Measurements from ENCODE around the gene GMNC. TPM values are rescaled to one million over a fixed set of nuclear protein-coding genes. Genes with fewer than 3 reads are reported as not detected.

Gene GMNC
- polyA plus RNA-seq, 1 of the 3 experiments (the other 2 are of a cell fraction): not detected

DNA sequence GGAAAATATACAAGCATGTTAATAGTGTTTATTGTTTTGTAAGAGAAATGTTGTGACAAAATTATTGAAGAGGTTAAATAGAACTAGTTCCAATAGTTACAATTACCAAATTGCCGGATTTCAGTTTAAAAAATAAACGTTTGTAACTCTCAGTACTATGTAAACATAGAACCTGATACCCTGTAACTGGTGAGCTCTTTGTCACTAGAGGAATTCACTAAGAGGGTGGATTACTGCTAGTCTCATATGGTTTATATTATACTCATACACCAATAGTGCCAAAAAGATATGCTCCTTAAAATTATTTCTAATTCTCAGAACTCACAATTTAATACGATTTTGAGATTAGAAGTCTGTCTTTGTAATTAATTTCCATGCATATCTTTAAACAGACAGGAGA is 7.6 kb upstream of the GMNC start:
- H3K9me2 ChIP-seq: no peaks in the 10 kb centered on the region
- no peaks in the 10 kb centered on the region for H4K20me1 ChIP-seq (ENCODE audit: insufficient read depth)
- 8% methylated on average over 3 of the region's 3 CpGs for WGBS (ENCODE audit: low lambda C conversion rate)
- no peak overlapping the region for H3K9ac ChIP-seq
- H3K27me3 ChIP-seq (ENCODE audit: insufficient read depth): no peaks in the 10 kb centered on the region; the same call in none of the 2 replicates
- no peak for DNase-seq
- CTCF ChIA-PET: interaction anchor here (1.8 kb wide), 1 partner anchor 13 kb away, joined by 4 read pairs; no protein-coding TSS in a partner anchor
- POLR2A ChIA-PET: no interaction called here
- no peaks in the 10 kb centered on the region for H3K4me1 ChIP-seq (ENCODE audit: control insufficient read depth in 1 of 2, insufficient read depth in 2 of 2, low read depth in 1 of 2, low read length in 1 of 2)
- no peak overlapping the region for H3K4me2 ChIP-seq
- H3F3A ChIP-seq (replicated peaks; ENCODE audit: insufficient read depth): no peaks in the 10 kb centered on the region
- TF ChIP-seq MXI1 (IDR thresholded peaks at IDR 0.05; ENCODE audit: low read depth, low read length): no peak
- no peak for TF ChIP-seq EZH2phosphoT487 (IDR thresholded peaks at IDR 0.05; ENCODE audit: borderline replicate concordance, low read depth)
- TF ChIP-seq JUND (IDR thresholded peaks at IDR 0.05): no peak
- no peak for TF ChIP-seq GATA2 (CRISPR knock-in tag; IDR thresholded peaks at IDR 0.05)
- TF ChIP-seq RAD21 (IDR thresholded peaks at IDR 0.05; ENCODE audit: low read length): no peak
- no peak for TF ChIP-seq TEAD4 (IDR thresholded peaks at IDR 0.05; ENCODE audit: borderline replicate concordance, insufficient read depth)
- TF ChIP-seq POLR2AphosphoS5 (IDR thresholded peaks at IDR 0.05; ENCODE audit: low read depth, low read length): no peak
- no peak for TF ChIP-seq YY1 (IDR thresholded peaks at IDR 0.05; ENCODE audit: low read depth)
- TF ChIP-seq SMC3 (IDR thresholded peaks at IDR 0.05; ENCODE audit: low read depth, low read length): no peak
- TF ChIP-seq TAF1 (IDR thresholded peaks at IDR 0.05; ENCODE audit: borderline replicate concordance, low read depth, low read length): no peak
- TF ChIP-seq TCF12 (IDR thresholded peaks at IDR 0.05): no peak
- TF ChIP-seq RFX5 (IDR thresholded peaks at IDR 0.05; ENCODE audit: low read length): no peak
- no peak for TF ChIP-seq FOSL2 (IDR thresholded peaks at IDR 0.05; ENCODE audit: borderline replicate concordance, low read depth)
- TF ChIP-seq, protein P1, sequence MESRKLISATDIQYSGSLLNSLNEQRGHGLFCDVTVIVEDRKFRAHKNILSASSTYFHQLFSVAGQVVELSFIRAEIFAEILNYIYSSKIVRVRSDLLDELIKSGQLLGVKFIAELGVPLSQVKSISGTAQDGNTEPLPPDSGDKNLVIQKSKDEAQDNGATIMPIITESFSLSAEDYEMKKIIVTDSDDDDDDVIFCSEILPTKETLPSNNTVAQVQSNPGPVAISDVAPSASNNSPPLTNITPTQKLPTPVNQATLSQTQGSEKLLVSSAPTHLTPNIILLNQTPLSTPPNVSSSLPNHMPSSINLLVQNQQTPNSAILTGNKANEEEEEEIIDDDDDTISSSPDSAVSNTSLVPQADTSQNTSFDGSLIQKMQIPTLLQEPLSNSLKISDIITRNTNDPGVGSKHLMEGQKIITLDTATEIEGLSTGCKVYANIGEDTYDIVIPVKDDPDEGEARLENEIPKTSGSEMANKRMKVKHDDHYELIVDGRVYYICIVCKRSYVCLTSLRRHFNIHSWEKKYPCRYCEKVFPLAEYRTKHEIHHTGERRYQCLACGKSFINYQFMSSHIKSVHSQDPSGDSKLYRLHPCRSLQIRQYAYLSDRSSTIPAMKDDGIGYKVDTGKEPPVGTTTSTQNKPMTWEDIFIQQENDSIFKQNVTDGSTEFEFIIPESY (IDR thresholded peaks at IDR 0.05; ENCODE audit: borderline replicate concordance, low read depth): no peak
- H3K27ac ChIP-seq (ENCODE audit: low read depth in 2 of 2, low read length in 1 of 2): no peak overlapping the region
- no peaks in the 10 kb centered on the region for H3K79me2 ChIP-seq (ENCODE audit: insufficient read depth)
- H3K4me3 ChIP-seq (ENCODE audit: low read depth in 2 of 2, low read length in 1 of 2): no peak overlapping the region
- H2AFZ ChIP-seq (ENCODE audit: low read depth): no peak overlapping the region
- H3K36me3 ChIP-seq (replicated peaks in 1 of 2; ENCODE audit: control insufficient read depth in 1 of 2, insufficient read depth in 2 of 2, low read length in 1 of 2): no peaks in the 10 kb centered on the region
- H3K9me3 ChIP-seq: no peaks in the 10 kb centered on the region

DNA sequence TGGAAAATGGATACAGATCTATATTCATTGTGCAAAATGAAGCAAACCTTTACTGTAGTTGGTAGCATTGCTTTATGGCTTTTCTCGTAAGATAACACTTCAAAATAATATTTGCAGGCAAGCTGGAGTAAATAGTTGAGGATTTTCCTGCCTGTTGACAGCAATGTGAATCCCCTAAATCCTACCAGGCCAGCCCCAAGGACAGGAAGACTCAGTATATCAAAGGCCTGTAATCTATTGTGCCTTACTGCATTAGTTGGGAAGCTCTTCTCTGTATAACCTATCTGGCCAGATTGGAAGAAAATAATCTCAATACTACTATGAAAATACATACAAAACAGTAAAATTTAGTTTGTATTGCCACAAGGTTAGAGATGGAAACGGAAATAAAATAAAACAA is 4.6 kb upstream of the GMNC start:
- 3% methylated on average over 2 of the region's 2 CpGs for WGBS (ENCODE audit: low lambda C conversion rate)
- Histone ChIP-seq H3K79me2 (ENCODE audit: insufficient read depth) (no peaks in the 10 kb centered on the region), H3K27me3 (ENCODE audit: insufficient read depth) (peaks cover 12% of the 10 kb centered on the region; the same call in 1 of the 2 replicates), H2AFZ (ENCODE audit: low read depth) (no peak overlapping the region), H3K36me3 (replicated peaks in 1 of 2; ENCODE audit: control insufficient read depth in 1 of 2, insufficient read depth in 2 of 2, low read length in 1 of 2) (no peaks in the 10 kb centered on the region), H3K9ac (no peak overlapping the region), H4K20me1 (ENCODE audit: insufficient read depth) (no peaks in the 10 kb centered on the region), H3F3A (replicated peaks; ENCODE audit: insufficient read depth) (no peaks in the 10 kb centered on the region), H3K4me2 (no peak overlapping the region), H3K4me1 (ENCODE audit: control insufficient read depth in 1 of 2, insufficient read depth in 2 of 2, low read depth in 1 of 2, low read length in 1 of 2) (peaks cover 0 to 3% of the 10 kb centered on the region in 2 experiments; a peak in 1 of 4 replicates), H3K27ac (ENCODE audit: low read depth in 2 of 2, low read length in 1 of 2) (no peak overlapping the region), H3K9me3 (no peaks in the 10 kb centered on the region), H3K4me3 (ENCODE audit: low read depth in 2 of 2, low read length in 1 of 2) (no peak overlapping the region), H3K9me2 (no peaks in the 10 kb centered on the region)
- no peak for DNase-seq
- ChIA-PET POLR2A (no interaction called here), CTCF (interaction anchor here (1.1 to 2.5 kb wide), 2 partner anchors 15 to 17 kb away, joined by 3 to 7 read pairs; no protein-coding TSS in a partner anchor)
- TF ChIP-seq SMC3 (IDR thresholded peaks at IDR 0.05; ENCODE audit: low read depth, low read length): no peak
- TF ChIP-seq, protein P2, sequence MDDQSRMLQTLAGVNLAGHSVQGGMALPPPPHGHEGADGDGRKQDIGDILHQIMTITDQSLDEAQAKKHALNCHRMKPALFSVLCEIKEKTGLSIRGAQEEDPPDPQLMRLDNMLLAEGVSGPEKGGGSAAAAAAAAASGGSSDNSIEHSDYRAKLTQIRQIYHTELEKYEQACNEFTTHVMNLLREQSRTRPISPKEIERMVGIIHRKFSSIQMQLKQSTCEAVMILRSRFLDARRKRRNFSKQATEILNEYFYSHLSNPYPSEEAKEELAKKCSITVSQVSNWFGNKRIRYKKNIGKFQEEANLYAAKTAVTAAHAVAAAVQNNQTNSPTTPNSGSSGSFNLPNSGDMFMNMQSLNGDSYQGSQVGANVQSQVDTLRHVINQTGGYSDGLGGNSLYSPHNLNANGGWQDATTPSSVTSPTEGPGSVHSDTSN (IDR thresholded peaks at IDR 0.05): no peak
- TF ChIP-seq RXRA (IDR thresholded peaks at IDR 0.05; ENCODE audit: borderline replicate concordance, low read depth): no peak
- TF ChIP-seq, protein P3, sequence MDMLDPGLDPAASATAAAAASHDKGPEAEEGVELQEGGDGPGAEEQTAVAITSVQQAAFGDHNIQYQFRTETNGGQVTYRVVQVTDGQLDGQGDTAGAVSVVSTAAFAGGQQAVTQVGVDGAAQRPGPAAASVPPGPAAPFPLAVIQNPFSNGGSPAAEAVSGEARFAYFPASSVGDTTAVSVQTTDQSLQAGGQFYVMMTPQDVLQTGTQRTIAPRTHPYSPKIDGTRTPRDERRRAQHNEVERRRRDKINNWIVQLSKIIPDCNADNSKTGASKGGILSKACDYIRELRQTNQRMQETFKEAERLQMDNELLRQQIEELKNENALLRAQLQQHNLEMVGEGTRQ (IDR thresholded peaks at IDR 0.05; ENCODE audit: borderline replicate concordance, low read depth, low read length): no peak
- TF ChIP-seq EZH2phosphoT487 (IDR thresholded peaks at IDR 0.05; ENCODE audit: borderline replicate concordance, low read depth): no peak
- TF ChIP-seq NRF1 (IDR thresholded peaks at IDR 0.05; ENCODE audit: low read depth, low read length): no peak
- TF ChIP-seq, protein P4, sequence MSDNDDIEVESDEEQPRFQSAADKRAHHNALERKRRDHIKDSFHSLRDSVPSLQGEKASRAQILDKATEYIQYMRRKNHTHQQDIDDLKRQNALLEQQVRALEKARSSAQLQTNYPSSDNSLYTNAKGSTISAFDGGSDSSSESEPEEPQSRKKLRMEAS (IDR thresholded peaks at IDR 0.05; ENCODE audit: low read depth): no peak
- no peak for TF ChIP-seq JUND (IDR thresholded peaks at IDR 0.05)
- TF ChIP-seq POLR2AphosphoS5 (IDR thresholded peaks at IDR 0.05; ENCODE audit: low read depth, low read length): no peak
- no peak for TF ChIP-seq RFX5 (IDR thresholded peaks at IDR 0.05; ENCODE audit: low read length)
- TF ChIP-seq, protein P5, sequence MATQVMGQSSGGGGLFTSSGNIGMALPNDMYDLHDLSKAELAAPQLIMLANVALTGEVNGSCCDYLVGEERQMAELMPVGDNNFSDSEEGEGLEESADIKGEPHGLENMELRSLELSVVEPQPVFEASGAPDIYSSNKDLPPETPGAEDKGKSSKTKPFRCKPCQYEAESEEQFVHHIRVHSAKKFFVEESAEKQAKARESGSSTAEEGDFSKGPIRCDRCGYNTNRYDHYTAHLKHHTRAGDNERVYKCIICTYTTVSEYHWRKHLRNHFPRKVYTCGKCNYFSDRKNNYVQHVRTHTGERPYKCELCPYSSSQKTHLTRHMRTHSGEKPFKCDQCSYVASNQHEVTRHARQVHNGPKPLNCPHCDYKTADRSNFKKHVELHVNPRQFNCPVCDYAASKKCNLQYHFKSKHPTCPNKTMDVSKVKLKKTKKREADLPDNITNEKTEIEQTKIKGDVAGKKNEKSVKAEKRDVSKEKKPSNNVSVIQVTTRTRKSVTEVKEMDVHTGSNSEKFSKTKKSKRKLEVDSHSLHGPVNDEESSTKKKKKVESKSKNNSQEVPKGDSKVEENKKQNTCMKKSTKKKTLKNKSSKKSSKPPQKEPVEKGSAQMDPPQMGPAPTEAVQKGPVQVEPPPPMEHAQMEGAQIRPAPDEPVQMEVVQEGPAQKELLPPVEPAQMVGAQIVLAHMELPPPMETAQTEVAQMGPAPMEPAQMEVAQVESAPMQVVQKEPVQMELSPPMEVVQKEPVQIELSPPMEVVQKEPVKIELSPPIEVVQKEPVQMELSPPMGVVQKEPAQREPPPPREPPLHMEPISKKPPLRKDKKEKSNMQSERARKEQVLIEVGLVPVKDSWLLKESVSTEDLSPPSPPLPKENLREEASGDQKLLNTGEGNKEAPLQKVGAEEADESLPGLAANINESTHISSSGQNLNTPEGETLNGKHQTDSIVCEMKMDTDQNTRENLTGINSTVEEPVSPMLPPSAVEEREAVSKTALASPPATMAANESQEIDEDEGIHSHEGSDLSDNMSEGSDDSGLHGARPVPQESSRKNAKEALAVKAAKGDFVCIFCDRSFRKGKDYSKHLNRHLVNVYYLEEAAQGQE (IDR thresholded peaks at IDR 0.05; ENCODE audit: low read depth, low read length): no peak
- no peak for TF ChIP-seq NFIC (IDR thresholded peaks at IDR 0.05; ENCODE audit: borderline replicate concordance)

All from SK-N-SH (cell line).